Activated CD4-positive, alpha-beta T cell treated with anti-CD3 and anti-CD28 coated beads, Interleukin-2, Interleukin-6, amounts not matched to agents 100 ng/mL and 50 ng/mL, durations not matched to agents 16 hours and 8 hours (primary cell): ENCODE data around the gene NR2E1.

Experiments used
- DNase-seq: peaks from one replicate; pipeline ENCODE4 v3.0.0-alpha.2; 2020

NR2E1 gene

DNA sequence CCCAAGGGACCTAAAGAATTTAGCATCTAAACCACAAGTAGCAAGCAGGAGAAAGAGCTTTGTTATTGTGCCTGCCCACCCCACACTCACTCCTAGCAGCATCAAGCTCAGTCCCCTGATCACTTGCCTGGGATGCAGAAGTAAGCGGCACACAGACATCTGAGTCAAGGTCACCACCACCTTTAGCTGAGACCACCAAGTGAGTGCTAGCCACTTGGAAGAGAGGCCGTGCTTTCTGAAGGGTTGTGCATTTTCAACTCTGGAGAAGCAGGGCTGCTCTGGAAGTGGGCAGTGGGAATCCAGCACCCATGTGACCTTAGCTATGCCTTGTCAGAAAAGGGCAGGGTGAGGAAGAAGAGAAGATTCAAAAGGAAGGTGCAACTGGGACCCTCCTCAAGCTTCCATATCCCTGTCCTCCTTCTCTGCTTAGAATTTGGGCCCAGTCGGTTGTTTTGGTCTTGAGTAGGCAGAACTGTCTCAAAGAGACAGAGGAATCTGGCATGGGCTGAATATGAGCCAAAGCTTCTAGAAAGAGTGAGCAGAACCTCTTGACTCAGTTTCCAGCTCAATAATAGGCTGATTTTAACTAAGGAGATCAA, 6.2 kb downstream of the NR2E1 start:
- DNase-seq, result no peak

- DNase-seq, result no peak
Measured at GRCh38 chr6:108174371-108175175, 8.8 kb downstream of the NR2E1 start.

- no peak for DNase-seq
Measured at GRCh38 chr6:108175176-108175591, 9.4 kb downstream of the NR2E1 start.

GRCh38 chr6:108175592-108176279, 9.9 kb downstream of the NR2E1 start:
- DNase-seq, result no peak

DNA sequence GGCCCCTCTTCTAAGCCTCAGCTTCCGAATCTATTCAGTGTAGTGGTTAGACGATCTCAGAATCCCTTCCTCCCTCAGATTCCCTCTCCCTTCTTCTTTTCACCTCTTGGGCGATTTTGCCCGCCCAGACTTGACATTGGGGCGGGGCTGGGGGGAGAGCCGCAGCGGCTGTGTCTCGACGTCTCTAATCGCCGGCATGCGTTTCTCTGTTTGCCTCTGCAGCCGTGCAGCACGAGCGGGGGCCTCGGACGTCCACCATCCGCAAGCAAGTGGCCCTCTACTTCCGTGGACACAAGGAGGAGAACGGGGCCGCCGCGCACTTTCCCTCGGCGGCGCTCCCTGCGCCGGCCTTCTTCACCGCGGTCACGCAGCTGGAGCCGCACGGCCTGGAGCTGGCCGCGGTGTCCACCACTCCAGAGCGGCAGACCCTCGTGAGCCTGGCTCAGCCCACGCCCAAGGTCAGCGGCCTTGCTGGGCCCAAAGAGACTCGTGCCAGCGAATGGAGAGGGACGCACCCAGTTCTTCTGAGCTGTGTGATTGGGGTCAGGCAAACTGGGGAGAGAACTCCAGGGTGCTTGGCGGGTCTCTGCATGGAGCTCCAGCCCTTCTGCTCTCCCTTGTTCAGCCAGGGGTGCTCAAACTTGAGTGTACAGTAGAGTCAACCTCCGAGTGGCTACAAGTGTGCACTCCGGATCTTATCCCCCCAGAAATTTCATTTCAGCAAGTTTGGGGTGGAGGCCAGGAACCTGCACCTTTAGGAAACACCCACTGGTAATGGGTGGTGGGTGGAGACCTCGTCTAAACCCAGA, 10.7 kb downstream of the NR2E1 start:
- no peak for DNase-seq

DNA sequence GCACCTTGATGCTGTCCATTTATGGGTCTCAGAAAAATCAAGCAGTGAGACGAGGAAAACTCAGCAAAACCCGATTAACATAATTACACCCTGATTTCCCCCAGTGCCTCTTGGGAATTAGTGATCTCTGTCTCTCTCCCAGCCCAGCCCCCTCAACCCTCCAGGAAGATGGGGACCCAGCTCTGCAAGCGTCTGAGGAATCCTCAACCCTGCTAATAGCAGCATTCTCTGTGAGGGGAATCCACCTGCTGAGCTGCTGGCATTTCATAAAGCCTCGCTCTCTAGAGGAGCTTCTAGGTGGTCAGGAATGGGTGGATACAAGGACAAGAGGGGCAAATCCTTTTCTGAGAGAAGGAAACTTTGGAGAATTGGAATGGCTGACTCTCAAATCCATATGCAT, 13.9 kb downstream of the NR2E1 start:
- DNase-seq, result no peak

DNA sequence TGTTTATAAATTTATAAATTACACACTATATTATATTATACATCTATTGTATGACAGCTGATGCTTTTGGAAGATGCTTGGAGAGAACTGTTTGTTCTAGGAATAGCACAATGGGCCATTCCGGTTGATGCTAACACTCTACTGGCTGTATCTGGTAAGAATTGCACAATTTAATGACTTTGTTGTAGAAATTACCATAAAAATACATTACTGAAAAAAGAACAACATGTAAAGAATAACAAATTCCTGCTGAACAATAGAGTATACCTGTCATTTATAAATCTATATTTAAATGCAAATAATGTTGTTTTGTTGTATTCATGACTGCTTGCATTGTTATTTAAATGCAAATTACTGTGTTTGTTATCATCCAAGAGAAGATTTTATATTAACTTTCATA, 14.4 kb downstream of the NR2E1 start:
- no peak for DNase-seq

DNA sequence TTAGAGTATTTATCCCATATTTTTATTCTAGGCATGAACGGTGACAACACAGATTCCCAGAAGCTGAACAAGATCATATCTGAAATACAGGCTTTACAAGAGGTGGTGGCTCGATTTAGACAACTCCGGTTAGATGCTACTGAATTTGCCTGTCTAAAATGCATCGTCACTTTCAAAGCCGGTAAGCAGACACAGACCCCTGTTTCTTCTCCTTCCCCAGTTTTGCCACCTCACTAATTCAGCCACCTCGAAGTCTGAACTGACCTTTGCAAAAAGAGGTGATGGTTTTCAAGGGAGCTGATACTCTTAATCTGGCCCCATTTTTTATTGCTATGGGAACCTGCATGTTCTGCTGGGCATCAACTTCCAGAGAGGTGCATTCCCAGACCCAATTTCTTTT, 15.0 kb downstream of the NR2E1 start:
- DNase-seq, result no peak

DNA sequence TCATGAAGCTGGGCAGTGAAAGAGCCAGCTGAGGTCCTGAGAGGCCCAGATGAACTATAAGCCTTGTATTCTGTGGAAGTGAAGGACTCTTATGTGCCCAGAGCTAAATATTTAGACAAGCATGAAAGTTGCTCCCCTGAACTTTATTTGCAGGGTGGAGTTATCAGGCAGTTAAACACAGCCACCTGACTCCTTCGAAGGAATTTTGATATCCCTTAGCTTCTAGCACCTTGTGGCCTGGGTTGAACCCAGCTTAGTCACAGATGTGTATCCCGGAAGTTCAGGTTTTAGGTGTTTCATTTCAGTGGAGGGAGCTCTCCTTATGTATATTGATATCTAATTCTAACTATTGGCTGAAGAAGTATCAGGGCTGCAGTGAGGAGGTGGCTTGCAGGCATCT, 20.4 kb downstream of the NR2E1 start:
- no peak for DNase-seq

DNA sequence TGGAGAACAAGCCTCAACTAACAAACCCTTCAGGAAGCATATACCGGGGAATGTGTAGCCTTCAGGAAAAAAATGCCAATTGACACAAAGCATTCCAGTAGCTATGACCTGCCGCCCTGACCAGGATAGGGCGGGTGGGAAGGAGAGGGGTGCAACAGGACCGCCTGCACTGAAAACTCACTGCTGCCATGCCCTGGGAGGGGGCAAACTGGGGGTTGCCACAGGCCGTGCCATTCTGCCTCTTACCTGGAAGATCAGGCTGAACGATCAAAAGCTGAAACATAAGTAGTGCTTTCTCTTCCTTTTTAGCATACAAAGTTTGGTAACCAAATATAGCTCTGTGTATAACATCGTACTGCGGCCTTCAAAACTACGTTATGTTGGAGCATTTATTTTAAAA, 21.7 kb downstream of the NR2E1 start:
- no peak for DNase-seq

- no peak for DNase-seq
Measured at GRCh38 chr6:108193131-108193530, 27.3 kb downstream of the NR2E1 start.

DNA sequence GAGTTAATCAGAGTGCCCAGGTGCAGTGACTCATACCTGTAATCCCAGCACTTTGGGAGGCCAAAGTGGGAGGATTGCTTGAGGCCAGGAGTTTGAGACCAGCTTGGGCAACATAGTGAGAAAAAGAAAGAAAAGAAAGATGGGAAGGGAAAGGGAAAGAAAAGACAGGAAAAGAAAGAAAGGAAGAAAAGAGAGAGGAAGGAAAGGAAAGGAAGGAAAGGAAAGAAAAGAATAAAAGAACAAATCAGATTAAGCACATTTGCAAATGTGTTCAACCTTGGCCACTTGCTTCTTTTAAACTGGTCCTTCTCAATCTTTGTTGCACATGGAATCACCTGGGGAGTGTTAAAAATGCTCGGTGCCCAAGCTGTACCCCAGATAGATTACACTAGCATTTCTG, 28.0 kb downstream of the NR2E1 start:
- DNase-seq, result no peak

DNA sequence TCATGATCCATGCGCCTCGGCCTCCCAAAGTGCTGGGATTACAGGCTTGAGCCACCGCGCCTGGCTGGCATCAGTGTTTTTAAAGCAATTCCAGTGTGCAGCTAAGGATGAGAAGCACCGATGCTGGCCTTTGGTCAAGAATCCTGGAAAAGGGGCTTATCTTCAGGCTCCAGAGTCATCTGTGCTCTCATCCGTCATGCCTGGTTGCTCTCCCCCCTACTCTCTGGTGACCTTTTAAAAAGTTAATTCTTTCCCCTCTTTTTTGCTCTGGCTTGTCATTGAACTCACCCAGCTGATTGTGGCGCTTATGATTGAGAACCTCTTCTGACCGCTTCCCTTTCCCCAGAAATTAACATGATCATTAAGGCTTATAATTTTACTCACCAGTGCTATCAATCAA, 28.7 kb downstream of the NR2E1 start:
- DNase-seq, result no peak

DNA sequence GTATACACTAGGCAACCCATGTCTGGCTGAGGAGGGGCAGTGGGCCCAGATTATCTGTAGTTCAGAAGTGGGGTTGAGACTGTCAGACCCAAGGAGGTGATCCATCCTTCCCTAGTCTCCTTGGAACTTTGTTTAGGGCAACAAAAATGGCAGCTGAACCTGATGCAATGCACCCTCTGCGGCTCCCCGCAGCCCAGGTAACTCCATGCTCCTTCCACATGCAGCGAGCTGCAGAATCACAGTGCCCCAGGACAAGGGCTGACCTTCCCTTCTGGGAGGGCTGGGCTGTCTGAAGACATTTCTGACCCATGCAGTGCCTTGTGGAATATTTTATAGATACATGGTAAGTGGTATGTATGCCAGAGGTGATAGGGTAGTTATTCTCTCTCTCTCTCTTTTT, 29.4 kb downstream of the NR2E1 start:
- no peak for DNase-seq

- no peak for DNase-seq
Measured at GRCh38 chr6:108198761-108199498, 33.1 kb downstream of the NR2E1 start.

DNA sequence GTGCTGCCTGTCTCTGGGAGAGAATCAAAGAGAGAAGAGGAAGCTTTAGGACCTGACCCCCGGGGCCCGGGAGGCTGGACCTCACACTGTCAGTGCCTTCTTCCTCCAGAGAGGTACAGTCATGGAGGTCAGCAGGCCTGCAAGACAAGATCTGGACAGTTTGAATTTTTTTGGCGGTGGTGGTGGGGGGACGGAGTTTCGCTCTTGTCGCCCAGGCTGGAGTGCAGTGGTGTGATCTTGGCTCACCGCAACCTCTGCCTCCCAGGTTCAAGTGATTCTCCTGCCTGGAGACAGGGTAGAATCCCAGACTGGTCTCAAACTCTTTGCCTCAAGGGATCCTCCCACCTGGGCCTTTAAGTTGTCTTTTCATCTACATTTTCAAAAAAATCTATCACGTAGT, 34.4 kb downstream of the NR2E1 start:
- DNase-seq, result no peak

- DNase-seq, result no peak
Measured at GRCh38 chr6:108200631-108201030, 34.8 kb downstream of the NR2E1 start.

GRCh38 chr6:108203189-108204112, 37.6 kb downstream of the NR2E1 start:
- DNase-seq, result no peak

DNA sequence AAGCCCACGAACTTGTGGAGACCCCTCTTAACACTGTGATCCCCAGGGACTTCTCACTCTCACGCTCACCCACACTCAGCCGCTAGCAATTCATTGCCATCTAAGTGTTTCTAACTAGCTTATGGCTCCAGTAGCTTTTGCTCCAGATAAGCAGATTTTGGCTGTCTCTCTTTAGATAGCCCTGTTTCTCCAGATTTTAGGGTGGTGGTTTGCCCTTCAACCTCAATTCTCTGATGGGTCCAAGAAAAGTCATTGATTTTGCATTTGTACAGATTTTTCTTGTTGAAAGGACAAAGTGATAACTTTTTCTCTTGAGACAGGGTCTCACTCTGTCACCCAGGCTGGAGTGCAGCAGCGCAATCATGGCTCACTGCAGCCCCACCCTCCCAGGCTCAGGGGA, 41.2 kb downstream of the NR2E1 start:
- no peak for DNase-seq

DNA sequence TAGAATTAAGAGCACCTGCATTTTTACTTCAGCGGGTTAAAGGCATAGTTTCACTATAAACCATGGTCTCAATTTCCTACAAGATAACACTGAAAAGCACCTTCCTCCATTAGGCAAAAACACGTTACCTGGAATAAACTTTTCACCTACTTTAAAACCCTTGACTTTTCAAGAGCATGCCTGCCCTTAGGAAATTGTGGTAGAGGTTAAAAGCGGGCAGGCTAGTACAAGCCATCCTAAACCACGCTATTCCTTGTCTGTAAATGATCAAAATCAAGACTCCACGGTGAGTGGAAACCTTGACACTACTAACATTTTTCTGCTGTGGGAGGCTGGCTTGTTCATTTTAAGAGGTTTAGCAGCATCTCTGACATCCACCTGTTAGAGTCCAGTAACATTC, 43.9 kb downstream of the NR2E1 start:
- DNase-seq, result no peak

DNA sequence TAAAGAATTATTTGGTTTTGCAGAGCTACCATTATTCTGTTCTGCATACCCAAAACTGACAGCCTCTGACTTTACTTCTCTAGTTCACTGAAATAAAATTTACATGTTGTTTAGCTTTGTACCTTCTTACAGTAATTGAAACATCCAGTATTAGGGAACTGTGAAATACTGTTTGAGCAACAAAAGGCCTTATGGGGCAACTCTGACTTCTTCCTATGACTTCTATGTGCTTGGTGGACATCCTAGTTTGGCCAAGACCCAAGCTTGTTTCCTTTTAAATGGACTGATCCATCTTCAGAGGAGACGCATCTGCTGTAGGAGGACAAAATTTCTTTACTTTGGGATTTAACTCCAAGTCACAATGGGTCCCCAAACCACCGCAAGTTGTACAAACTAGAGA, 44.7 kb downstream of the NR2E1 start:
- no peak for DNase-seq

- DNase-seq, result no peak
Measured at GRCh38 chr6:108211671-108212070, 45.8 kb downstream of the NR2E1 start.
